Kidney epithelial cell (primary cell): ENCODE measurements around the gene YEATS4. TPM values are rescaled to one million over a fixed set of nuclear protein-coding genes. Genes with fewer than 3 reads are reported as not detected.
A peak's percentile ranks its signal among the peaks of the same experiment; 100 is the strongest.
"Not testable (repeated sequence)": the region's sequence is repeated elsewhere in the genome, so short reads cannot be mapped to it uniquely, and the experiment has no call there.

Experiments used
- DNase-seq: peaks from one replicate; pipeline ENCODE4 v3.0.0-alpha.2; 2010; ENCODE audit warnings: low read depth
- H3K27me3 ChIP-seq: 2 replicates; pipeline ENCODE4 v1.6.0; 2011; ENCODE audit warnings: low read length; ENCODE audit not compliant: control insufficient read depth, insufficient read depth
- H3K36me3 ChIP-seq: 2 replicates; pipeline ENCODE4 v1.5.1; 2011; ENCODE audit warnings: low read length; ENCODE audit not compliant: control insufficient read depth, insufficient read depth
- H3K4me3 ChIP-seq: 2 replicates; pipeline ENCODE4 v1.5.1; 2011; ENCODE audit warnings: low read depth, mild to moderate bottlenecking, control low read depth, low read length
- total RNA-seq: library from RNA; depleted of rRNA; stranded (reverse); fragments of >200 nt; gene quantifications from 2 replicates; pipeline ENCODE4 v1.2.3, GENCODE V29; 2015
- TF ChIP-seq, protein P1 (sequence below): IDR thresholded peaks from 2 replicates; pipeline ENCODE4 v1.5.1; 2011; ENCODE audit warnings: mild to moderate bottlenecking, moderate library complexity, low read length, control low read depth, inconsistent platforms; ENCODE audit not compliant: insufficient read depth, poor library complexity, severe bottlenecking

YEATS4 gene
- total RNA-seq: 24.9 and 55.6 TPM in 2 replicates

DNA sequence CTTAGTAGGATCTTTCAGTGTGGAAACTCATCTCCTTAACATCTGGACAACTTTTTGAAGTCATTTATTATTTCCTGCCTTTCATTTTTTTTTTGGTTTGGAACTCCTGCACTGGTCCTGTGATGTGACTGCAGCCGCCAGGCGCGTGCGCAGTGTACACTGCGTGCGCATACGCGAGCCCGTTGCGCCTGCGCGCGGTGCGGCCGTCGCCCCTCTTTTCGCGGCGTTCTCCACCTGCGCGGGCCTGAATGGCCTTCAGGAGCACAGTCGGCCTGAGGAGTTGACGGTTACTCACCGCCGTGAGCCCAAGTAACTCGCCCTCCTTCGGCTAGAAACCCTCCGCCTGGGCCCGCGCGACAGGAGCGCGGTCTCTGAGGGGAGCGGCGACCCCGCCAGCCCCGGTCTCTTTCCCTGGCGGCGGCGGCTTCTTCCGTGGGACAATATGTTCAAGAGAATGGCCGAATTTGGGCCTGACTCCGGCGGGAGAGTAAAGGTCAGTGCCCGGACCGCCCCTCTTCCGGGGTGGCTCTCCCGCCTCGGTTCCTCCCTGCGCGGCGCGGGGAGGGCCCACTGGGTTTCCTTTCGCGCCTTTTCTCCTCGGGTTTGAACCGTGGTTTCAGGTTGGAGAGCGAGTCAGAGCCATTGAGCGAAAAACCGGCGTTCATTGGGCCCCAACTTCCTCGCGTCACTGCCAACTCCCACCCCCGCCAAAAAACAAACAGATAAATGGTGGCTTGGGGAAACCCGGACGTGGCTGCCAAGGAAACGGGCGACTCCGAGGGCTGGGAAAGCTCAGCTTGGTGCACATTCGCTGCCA is at the start of gene YEATS4:
TSS of gene YEATS4 (plus strand) at position 213 of the 817 bp plus-strand sequence. CDS start at position 443, 230 bp downstream.
- TF ChIP-seq, protein P1, sequence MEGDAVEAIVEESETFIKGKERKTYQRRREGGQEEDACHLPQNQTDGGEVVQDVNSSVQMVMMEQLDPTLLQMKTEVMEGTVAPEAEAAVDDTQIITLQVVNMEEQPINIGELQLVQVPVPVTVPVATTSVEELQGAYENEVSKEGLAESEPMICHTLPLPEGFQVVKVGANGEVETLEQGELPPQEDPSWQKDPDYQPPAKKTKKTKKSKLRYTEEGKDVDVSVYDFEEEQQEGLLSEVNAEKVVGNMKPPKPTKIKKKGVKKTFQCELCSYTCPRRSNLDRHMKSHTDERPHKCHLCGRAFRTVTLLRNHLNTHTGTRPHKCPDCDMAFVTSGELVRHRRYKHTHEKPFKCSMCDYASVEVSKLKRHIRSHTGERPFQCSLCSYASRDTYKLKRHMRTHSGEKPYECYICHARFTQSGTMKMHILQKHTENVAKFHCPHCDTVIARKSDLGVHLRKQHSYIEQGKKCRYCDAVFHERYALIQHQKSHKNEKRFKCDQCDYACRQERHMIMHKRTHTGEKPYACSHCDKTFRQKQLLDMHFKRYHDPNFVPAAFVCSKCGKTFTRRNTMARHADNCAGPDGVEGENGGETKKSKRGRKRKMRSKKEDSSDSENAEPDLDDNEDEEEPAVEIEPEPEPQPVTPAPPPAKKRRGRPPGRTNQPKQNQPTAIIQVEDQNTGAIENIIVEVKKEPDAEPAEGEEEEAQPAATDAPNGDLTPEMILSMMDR: no peak
- Histone ChIP-seq H3K4me3 (peak within 1 kb of the TSS; percentile 79), H3K36me3 (no peaks in the 10 kb centered on the region), H3K27me3 (no peaks in the 10 kb centered on the region)
- peak; percentile 68 for DNase-seq

DNA sequence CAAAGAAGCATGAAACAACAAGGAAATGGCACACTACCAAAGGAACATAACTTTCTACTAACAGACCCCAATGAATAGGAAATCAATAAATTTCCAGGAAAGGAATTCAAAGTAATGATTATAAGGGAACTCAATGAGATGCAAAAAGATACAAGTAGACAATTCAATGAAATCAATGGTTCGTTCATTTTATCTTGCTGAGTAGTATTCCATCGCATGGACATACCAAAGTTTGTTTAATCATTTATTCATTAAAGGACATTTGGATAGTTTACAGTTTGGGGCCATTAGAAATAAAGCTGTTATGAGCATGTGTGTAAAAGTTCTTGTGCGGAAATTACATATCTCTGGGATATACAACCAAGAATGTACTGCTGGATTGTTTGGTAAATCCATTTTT is 46.3 kb upstream of the YEATS4 start:
- no peak overlapping the region for H3K4me3 ChIP-seq
- TF ChIP-seq, protein P1: no peak
- no peaks in the 10 kb centered on the region for H3K27me3 ChIP-seq
- H3K36me3 ChIP-seq: no peaks in the 10 kb centered on the region
- no peak for DNase-seq

DNA sequence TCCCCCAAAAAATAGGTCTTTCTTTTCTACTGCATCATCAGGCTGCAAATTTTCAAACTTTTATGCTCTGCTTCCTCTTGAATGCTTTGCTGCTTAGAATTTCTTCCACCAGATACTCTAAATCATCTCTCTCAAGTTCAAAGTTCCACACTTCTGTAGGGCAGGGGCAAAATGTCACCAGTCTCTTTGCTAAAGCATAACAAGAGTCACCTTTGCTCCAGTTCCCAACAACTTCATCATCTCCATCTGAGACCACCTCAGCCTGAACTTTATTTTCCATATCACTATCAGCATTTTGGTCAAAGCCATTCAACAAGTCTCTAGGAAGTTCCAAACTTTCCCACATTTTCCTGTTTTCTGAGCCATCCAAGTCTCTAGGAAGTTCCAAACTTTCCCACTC is 42.8 kb upstream of the YEATS4 start:
- not testable (repeated sequence) for DNase-seq, H3K36me3 ChIP-seq, H3K4me3 ChIP-seq, H3K27me3 ChIP-seq

DNA sequence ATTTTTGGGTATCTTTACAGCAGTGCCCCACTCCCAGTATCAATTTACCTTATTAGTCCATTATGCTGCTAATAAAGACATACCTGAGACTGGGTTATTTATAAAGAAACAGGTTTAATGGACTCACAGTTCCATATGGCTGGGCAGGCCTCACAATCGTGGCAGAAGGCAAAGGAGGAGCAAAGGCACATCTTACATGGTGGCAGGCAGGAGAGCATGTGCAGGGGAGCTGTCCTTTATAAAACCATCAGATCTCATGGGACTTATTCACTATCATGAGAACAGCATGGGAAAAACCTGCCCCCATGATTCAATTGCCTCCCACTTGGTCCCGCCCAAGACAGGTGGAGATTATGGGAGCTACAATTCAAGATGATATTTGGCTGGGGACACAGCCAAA is 42.3 kb upstream of the YEATS4 start:
- not testable (repeated sequence) for H3K27me3 ChIP-seq, H3K4me3 ChIP-seq, H3K36me3 ChIP-seq, DNase-seq

DNA sequence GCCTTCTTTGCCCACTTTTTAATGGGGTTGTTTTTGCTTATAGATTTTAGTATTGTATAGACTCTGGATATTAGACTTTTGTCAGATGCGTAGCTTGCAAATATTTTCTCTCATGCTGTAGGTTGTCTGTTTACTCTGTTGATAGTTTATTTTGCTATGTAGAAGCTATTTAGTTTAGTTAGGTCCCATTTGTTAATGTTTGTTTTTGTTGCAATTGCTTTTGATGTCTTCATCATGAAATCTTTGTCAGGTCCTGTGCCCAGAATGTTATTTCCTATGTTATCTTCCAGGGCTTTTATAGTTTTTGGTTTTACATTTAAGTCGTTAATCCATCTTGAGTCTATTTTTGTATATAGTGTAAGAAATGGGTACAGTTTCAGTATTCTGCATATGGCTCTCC is 41.3 kb upstream of the YEATS4 start:
- TF ChIP-seq, protein P1: no peak
- H3K27me3 ChIP-seq: no peaks in the 10 kb centered on the region
- no peaks in the 10 kb centered on the region for H3K36me3 ChIP-seq
- DNase-seq: no peak
- no peak overlapping the region for H3K4me3 ChIP-seq

DNA sequence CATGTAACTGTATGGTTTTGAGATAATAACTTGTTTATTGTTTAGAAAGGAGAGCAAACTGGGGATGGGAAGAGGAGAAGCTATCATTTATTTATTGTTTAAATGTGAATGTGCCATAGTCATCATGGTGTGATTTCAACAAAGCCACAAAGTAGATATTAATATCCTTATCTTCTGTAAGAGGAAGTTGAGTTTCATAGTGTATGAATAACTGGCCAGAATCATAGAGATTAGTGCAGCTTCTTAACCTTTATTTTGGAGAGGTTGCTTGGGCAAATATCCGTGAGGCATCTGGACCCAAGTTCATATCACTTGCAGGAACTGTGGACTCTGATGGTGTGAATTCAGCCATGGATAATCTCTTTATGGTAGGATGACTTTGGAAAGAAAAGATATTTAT is 38.2 kb upstream of the YEATS4 start:
- H3K27me3 ChIP-seq: no peaks in the 10 kb centered on the region
- no peaks in the 10 kb centered on the region for H3K36me3 ChIP-seq
- DNase-seq: no peak
- TF ChIP-seq, protein P1: no peak
- no peak overlapping the region for H3K4me3 ChIP-seq

DNA sequence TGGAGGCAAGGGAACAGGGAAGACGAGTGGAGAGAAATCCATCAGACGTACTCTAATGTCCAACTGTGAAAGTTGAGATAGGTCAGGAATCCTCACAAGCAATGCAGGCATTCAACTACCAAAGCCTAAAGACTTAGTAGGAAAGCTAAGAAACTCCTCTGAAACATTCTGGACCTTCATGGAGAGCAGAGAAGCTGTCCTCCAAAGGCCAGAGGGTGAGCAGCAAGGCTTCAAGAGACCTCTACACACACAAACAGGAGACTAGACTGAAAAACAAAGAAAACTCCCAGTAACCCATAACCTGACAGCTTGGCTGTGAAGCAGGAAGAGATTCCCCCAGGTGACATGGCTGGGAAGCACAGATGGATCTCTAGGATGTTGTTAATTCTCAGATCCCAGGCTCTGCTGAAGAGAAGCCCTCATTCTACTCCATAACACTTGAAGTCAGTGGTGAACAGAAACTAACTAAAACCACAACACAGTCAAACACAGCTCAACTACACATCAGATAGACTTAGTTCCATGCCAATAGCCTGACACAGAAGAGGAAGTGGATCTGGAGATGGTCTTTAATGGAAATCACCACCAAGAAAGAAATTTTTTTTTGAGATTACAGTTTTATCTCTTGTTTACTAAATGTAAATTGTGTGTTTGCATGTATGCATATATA is 34.6 kb upstream of the YEATS4 start:
- Histone ChIP-seq H3K36me3 (no peaks in the 10 kb centered on the region), H3K27me3 (no peaks in the 10 kb centered on the region), H3K4me3 (no peak overlapping the region)
- TF ChIP-seq, protein P1: no peak
- no peak for DNase-seq
